GM18858 (cell line): ENCODE results near the gene SMPD3.

Experiments
- ATAC-seq: cut with Tn5 transposase; IDR thresholded peaks from one replicate; pipeline ENCODE4 v1.9.1; 2021; ENCODE audit not compliant: unreplicated experiment

The SMPD3 gene

GRCh38 chr16:68436581-68436980 is 11.7 kb downstream of the SMPD3 start:
- ATAC-seq = no peak

GRCh38 chr16:68434624-68435210 is 13.6 kb downstream of the SMPD3 start:
- ATAC-seq = no peak

- no peak for ATAC-seq
These were observed 15.0 kb downstream of the SMPD3 start for GRCh38 chr16:68433316-68433715.

- no peak for ATAC-seq
These were observed 15.6 kb downstream of the SMPD3 start for GRCh38 chr16:68432701-68433100.

GRCh38 chr16:68429076-68429854 is 19.0 kb downstream of the SMPD3 start:
- no peak for ATAC-seq

- ATAC-seq = no peak
These were observed 20.5 kb downstream of the SMPD3 start for GRCh38 chr16:68427649-68428303.

- no peak for ATAC-seq
These were observed 22.0 kb downstream of the SMPD3 start for GRCh38 chr16:68426347-68426652.

- no peak for ATAC-seq
These were observed 22.6 kb downstream of the SMPD3 start for GRCh38 chr16:68425498-68426346.

- ATAC-seq = no peak
These were observed 24.5 kb downstream of the SMPD3 start for GRCh38 chr16:68423771-68424170.

- ATAC-seq = no peak
These were observed 25.8 kb downstream of the SMPD3 start for GRCh38 chr16:68422396-68422960.

GRCh38 chr16:68421076-68421475 is 27.2 kb downstream of the SMPD3 start:
- ATAC-seq = no peak

GRCh38 chr16:68420366-68420942 is 27.9 kb downstream of the SMPD3 start:
- ATAC-seq = no peak

- peak; percentile 71 for ATAC-seq
These were observed 30.5 kb downstream of the SMPD3 start for GRCh38 chr16:68417711-68418301.

- ATAC-seq = no peak
These were observed 32.0 kb downstream of the SMPD3 start for GRCh38 chr16:68416057-68417046.

- no peak for ATAC-seq
These were observed 33.7 kb downstream of the SMPD3 start for GRCh38 chr16:68414581-68414980.

- ATAC-seq = no peak
These were observed 36.2 kb downstream of the SMPD3 start for GRCh38 chr16:68412061-68412460.

GRCh38 chr16:68411086-68411485 is 37.2 kb downstream of the SMPD3 start:
- no peak for ATAC-seq

- ATAC-seq = no peak
These were observed 39.3 kb downstream of the SMPD3 start for GRCh38 chr16:68408967-68409366.

- ATAC-seq = no peak
These were observed 39.9 kb downstream of the SMPD3 start for GRCh38 chr16:68408428-68408827.
